HTERT RPE-1 (cell line): Measurements from ENCODE around the gene SEMA4G.

Experiments
- in situ Hi-C: fragments of 300-500 bp; cut with MboI; formaldehyde crosslinking; loops from 4 replicates; pipeline ENCODE4 v1.14.3; 2020; ENCODE audit warnings: low sequenced_read_pairs

The SEMA4G gene

DNA sequence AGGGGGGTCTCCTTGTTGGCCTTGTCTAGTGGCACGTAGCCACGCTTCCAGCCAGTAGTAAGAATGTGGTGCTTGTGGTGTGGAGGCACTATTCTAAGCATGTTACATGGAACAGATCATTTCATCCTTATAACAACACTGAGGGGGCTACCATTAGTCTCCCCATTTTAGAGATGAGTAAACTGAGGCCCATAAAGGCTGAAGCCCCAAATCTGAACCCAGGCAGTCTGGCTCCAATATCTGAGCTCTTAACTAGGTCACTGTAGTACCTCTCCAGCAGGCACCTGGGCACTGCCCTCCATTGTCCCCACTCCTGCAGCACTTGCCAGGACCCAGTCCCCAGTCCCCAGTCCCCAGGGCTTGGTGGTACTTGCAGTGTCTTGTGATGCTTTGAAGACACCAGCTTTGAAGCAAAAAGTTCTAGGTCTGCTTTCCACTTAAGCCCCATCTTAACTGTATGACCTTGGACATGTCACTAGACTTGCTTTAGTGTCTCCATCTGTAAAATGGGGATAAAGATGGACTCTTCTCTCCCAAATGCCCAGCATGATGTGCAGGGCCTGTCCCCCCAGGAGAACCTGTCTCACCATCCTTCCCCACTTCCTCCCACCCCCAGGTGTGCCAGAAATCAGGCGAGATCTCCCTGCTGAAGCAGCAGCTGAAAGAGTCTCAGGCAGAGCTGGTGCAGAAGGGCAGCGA is 36.7 kb downstream of the SEMA4G start:
- in situ Hi-C loops, result no loop called here

DNA sequence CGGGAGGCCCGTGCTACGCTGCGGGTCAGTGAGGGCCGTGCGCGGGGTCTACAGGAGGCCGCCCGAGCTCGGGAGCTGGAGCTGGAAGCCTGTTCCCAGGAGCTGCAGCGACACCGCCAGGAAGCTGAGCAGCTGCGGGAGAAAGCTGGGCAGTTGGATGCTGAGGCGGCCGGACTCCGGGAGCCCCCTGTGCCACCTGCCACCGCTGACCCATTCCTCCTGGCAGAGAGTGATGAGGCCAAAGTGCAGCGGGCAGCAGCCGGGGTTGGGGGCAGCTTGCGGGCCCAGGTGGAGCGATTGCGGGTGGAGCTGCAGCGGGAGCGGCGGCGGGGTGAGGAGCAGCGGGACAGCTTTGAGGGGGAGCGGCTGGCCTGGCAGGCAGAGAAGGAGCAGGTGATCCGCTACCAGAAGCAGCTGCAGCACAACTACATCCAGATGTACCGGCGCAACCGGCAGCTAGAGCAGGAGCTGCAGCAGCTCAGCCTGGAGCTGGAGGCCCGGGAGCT is 37.3 kb downstream of the SEMA4G start:
- in situ Hi-C loops, result no loop called here

DNA sequence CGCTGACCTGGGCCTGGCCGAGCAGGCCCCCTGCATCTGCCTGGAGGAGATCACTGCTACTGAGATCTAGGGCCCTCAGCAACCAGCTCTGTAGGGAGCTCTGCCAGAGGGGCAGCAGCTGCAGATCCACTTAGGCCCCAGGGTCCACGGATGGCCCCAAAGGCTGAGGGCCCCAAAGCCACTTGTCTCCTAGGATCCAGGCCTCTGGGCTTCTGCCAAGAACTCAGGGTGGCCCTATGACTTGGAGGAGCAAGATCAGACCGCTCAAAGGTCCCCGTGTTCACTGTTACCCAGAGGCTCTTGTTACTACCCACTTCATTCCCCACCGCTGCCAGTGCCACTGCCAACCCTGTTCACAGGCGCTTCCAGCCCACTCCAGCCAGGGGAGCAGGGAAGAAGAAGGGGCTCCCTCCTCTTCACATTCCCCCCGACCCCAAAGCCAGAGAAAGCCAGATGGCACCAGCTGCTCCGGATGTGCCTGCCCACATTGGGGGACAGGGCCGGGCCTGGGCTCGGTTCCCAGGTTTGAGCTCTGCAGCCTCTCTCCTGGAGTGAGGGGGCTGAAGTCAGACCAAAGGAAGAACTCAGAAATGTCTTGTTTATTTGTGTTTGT is 37.9 kb downstream of the SEMA4G start:
- in situ Hi-C loops, result no loop called here

DNA sequence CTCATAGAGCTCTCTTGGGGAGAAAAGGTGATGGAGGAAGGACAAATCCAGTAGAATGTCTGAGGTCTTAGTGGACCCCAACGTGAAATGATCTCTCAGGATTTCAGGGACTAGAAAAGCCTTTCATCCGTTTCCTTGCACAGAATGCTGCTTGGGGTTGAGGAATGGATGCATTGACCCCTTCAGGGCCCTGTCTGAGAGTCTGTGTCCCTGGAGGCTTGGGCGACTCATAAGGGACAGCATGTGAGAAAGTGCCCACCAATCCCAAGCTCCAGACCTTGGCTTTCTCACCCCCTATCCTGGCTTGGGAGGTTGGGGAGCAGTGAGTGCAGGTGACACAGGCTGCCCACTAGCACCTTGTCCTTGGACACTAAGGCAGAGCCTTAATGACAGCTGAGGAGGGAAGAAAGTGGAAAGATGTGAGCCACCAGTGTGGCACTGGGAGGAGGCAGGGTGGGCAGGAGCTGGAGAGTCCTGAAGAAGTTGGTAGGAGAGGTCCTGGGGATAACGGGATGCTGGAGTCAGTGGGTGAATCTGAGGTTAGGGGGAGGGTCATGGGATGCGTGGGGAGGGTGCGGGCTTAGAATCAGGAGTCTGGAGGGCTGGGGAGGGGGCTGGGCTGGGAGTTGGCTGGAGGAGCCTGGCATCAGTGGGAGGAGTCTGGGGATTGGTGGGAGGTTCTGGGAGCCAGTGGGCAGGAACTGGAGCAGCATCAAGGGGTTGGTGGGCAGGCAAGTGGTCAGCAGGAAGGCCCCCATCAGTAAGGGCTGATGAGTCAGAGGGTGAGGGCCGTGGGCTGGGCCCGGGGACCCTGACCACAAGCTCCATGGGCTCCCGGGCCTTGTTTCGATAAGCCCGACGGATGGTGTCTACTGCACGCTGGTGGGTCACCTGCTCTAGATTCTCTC is 38.9 kb downstream of the SEMA4G start:
- in situ Hi-C loops, result no loop called here

DNA sequence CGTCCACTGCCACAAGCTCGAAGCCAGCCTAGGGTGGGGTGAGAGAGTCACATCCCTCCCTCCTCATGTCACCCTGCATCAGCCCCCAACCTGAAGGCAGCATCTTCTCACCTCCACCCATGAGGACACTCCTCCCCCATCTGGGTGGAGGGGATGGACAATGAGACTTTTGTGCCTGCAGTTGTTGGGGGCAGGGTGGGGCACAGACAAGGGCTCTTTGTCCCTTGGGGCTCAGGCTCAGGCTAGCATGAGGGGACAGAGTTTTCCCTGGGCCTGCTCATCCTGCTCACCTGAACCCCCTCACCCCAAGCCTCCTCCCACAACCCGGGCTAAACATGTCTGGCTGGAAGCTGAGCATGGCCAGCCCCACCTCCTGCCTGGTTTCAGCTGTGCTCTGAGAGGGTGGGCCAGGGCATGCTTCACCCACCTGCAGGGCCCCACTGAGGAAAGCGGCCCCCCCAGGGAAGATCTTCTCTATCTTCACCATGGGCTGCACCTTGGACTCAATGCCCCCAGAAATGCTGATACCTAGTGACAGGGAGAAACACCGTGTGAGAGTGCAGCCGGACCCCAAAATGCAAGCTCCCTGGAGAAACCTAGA is 39.6 kb downstream of the SEMA4G start:
- in situ Hi-C loops, result no loop called here

DNA sequence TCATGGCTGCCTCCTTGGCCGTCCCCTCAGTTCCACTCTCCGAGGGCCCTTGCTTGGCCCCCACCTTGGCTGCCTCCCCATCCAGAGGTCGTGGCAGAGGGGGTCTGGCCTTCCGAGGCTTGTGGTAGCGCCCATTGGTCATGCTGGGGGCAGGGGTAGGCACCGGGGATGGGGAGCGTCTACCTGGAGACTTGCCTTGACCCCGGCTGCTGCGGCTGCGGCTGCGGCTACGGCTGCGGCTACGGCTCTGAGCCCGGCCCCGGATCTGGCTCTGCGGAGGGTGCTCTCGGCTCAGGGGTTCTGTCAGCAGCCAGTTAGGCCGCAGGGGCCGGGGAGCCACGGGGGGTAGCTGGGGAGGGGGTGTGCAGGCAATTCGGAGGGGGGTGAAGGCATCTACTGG is 41.0 kb downstream of the SEMA4G start:
- in situ Hi-C loops, result no loop called here

DNA sequence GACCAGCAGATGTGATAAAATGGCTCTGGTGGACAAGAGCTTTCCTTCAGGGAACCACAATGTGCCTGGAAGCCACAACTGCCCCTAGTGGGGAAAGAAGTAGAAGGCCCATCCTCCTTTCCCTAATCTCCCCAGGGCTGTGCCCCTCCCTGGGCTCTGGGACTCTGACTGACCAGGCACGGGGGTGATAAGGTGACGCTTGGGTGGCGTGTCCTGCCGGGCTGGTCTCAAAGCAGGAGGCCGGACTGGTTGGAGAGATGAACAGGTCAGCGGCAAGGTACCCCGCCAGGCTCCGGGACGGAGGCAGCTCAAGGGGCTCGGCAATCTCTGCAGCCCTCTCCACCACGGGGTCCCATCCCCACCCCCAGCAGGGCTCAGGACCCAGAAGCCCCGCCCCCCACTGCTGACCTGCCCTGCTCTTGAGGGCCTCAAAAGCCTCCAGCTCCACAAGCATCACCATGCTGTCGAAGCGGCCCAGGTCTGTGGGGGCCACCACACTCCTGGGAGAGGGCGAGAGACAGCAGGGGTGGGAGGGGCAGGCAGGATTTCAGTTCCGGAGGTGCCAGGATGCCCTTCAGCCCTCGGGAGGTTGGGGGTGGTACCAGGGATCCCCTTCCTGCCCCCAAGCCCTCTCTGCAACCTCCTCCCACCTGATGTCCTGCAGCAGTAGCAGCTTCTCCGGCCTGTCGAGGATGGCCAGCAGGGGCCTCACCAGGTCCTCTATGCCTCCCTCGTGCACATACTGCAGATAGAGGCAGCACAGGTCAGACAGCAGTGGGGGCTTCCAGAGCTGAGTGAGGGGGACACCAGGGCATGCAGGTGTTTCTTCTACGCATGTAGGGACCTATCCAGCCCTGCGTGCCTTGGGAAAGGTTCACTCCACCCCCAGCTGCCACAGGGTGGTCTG is 42.5 kb downstream of the SEMA4G start:
- in situ Hi-C loops, result no loop called here

DNA sequence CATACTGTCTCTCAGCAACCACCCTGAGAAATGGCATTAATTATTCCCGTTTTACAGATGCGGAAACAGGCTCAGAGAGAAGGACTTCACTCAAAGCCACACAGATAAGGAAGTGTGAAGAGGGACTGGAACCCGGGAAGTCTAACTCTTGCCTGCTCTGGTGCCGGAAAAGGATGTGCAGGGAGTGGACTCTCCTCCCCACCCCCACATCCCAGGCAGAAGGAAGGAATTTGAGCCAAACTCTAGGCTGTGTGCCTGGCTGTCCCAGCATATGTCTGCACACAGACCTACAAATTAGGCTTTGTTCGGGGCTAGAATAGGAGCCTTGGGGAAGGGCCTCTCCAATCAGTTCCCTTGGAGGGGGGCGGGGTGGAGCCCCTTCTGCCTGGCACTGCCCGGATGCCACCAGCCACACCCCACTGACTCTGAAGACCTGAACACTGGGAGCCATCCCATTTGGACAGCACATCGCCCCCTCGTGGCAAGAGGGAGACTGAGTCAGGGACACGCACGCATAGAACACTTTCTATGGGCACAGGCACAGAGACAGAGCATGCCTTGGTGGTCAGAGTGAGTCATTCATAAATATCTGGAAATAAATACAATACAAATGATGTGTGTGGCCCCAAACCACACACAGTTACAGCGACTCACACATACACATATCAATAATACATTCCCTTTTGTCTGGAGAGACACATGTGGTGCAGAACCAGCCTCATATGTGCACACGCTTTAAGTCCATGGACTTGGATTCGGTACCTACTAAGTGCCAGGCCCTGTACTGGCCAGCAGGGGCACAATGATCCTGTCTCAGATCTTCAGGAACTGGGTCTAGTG is 43.4 kb downstream of the SEMA4G start:
- in situ Hi-C loops, result no loop called here

DNA sequence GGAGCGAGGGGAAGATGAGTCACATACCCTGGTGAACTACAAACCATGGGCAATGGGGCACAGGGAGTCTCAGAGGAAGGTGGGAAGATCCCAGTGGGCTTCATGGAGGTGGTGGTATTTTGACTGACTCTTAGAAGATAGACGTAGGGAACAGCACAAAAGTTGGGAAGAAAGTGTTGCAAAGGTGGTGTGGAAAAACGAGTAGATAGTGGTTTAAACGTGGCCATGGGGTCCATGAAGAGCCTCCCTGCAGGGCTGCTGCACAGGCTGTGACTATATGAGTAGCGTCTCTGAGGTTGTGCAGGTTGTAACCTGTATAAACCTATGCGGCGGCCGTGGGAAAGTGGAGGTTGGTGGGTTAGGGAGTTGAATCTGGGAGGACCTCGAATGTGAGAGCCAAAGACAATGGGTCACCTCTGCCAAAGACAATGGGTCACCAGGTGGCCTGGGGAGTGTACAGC is 44.1 kb downstream of the SEMA4G start:
- in situ Hi-C loops, result no loop called here

DNA sequence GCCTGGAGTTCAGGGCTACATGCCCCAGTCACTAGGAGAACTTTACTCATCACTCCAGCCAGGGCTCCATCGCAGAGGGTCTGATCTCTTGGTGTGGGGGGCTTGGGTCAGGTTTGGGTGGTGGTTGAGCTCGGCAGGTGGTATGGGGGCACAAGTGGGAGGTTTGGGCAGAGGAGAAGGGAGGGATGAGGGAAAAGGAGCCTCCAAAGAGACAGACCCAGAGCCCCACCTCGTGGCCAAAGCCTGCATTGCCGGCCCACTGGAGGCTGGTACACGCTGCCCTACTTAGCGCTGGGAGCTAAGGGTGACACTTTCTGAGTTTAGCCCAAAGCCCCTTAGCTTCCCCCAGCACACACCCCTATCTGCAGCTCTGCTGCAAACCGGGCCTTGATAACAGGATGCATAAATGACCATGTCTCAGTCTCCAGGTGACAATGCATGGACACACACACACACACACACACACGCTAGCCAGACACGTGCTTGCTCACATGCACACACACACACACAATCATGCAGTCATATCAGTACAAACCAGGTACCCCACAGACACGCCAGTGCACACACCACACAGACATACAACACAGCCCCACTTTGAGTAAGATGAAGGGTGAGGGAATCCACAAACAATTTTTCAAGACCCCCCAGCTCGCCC is 45.1 kb downstream of the SEMA4G start:
- in situ Hi-C loops, result no loop called here

DNA sequence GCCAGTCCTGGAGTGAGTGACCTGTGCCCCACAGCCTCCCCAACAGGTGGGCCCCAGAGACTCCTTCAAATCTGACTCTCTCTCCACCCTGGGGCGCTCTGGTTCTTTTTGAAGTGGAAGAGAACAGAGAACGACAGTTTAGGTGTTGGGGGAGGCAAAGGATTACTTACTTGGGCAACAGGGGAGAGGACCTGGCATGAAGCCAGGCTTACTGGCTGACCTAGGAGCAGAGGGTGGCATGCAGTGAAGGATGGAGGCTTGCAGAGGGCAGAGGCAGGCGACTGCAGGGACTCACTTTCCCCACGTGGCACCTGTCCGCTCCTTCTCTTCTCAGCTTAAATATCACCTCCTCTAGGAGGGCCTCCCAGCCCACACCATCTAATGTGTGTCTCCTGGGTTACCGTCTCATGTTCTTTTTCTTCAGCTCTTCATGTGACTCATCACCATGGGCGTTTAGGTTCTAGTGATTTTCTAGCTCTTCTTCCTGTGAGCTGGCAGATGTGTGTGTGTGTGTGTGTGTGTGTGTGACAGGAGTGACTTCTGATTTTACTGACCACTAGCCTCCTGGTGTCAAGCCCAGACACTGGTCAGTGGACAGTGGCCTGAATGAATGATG is 45.8 kb downstream of the SEMA4G start:
- in situ Hi-C loops, result no loop called here

DNA sequence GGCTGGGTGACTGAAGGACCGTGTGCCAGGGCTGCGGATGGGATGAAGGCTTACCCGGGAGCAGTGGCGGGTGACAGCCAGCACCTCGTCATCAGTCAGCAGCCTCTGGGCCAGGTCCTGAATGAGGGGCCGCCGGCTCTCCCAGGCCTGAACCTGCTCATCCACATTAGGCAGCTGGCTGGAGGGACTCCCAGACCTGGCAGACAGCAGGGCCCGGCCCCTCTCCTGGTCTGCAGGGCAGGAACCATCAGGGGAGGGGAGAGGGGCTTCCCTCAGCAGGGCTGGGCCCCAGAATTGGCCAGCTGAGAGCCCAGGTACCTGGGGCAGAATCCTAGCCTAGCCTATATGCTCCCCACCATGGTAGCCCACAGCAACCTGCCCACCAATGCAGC is 46.3 kb downstream of the SEMA4G start:
- in situ Hi-C loops, result no loop called here

DNA sequence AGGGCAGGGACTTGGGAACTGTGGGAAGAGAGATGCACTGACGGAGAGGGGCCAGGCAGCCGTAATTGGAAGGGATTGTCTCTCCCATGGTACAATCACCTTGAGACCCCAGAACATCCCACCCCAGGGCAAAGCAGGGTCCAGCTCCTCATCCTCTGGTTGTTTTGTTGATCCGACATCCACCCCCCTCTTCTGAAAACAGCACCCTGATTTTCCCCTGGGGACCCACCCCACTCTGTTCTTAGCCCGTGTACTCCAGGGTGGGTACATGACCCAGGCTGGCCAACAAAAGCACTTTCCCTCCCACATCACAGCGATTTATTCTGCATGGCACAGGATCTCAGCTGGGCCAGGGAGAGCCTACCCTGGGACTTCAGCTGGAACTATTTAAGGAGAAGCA is 47.5 kb downstream of the SEMA4G start:
- in situ Hi-C loops, result no loop called here

DNA sequence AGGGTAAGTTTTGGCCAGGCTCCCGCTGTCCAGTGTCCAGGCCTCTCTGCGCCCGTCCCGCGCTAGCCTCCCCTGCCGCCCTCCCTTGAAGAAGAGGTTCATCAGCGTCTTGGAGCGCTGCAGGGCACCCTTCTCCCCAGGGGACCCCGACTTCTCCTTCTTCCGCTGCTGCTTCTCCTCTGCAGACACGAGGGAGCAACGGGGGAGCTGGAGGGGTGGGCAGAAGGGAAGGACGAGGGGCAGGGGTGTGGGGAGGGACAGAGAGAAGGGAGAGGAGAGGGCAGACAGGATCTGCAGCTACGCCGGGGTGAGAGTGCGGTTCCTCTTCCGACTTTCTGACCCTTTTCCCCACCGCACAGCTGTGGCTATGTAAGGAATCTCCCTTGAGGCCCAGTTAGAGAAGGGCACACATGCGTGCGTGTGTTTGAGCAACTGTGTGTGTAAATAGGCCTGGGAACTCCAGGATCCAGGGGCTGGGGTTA is 48.9 kb downstream of the SEMA4G start:
- in situ Hi-C loops, result no loop called here

DNA sequence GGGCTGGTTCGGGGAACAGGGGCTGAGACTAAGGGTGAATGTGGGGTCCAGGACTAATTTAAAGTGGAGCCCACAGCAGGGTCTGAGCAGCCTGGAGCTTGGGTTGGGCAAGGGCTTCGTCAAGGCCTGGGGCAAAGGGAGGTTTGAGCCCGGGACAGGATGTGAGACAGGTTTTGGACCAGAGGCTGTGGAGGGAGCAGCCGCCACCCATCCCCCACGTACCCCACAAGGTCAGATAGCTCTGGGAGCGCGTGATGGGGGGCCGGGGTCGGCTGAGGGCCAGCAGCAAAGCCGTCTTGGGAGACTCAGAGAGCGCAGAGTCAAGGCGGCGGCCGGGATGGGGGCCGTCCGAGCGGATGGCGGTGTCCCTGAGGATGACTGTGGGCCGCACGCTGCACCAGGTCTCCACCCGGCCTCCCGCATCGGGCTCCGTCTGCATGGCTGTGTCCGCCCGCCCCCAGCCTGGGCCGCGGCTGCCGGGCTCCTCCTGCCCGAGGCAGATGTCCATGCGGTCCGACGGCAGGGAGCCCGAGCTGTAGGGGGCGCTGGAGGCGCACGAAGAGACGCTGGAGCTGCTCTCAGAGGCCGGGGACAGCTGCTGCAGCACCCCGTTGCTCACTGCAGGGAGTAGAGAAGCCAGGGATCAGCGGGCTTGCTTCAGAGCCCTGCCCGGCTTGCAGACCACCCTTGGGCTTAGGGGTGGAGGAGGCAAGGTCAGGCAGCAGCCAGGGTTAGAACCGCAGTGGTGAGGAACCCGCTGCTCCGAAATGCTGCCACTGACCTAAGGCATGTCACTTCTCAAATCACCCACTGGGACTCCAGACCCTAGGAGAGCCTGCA is 49.5 kb downstream of the SEMA4G start:
- in situ Hi-C loops, result no loop called here
